ENCODE measurements around the gene GPHA2. TPM values are rescaled to one million over a fixed set of nuclear protein-coding genes. Genes with fewer than 3 reads are reported as not detected.
A peak's percentile ranks its signal among the peaks of the same experiment; 100 is the strongest.

GPHA2 gene
- total and polyA plus RNA-seq, 2 of the 13 experiments (the other 11 are each of a cell fraction or from before 2014, with no cell fraction given), result 13.0 to 19.1 TPM

GRCh38 chr11:64894070-64894811 is 41.5 kb downstream of the GPHA2 start (continued):
- TF ChIP-seq, protein P1, sequence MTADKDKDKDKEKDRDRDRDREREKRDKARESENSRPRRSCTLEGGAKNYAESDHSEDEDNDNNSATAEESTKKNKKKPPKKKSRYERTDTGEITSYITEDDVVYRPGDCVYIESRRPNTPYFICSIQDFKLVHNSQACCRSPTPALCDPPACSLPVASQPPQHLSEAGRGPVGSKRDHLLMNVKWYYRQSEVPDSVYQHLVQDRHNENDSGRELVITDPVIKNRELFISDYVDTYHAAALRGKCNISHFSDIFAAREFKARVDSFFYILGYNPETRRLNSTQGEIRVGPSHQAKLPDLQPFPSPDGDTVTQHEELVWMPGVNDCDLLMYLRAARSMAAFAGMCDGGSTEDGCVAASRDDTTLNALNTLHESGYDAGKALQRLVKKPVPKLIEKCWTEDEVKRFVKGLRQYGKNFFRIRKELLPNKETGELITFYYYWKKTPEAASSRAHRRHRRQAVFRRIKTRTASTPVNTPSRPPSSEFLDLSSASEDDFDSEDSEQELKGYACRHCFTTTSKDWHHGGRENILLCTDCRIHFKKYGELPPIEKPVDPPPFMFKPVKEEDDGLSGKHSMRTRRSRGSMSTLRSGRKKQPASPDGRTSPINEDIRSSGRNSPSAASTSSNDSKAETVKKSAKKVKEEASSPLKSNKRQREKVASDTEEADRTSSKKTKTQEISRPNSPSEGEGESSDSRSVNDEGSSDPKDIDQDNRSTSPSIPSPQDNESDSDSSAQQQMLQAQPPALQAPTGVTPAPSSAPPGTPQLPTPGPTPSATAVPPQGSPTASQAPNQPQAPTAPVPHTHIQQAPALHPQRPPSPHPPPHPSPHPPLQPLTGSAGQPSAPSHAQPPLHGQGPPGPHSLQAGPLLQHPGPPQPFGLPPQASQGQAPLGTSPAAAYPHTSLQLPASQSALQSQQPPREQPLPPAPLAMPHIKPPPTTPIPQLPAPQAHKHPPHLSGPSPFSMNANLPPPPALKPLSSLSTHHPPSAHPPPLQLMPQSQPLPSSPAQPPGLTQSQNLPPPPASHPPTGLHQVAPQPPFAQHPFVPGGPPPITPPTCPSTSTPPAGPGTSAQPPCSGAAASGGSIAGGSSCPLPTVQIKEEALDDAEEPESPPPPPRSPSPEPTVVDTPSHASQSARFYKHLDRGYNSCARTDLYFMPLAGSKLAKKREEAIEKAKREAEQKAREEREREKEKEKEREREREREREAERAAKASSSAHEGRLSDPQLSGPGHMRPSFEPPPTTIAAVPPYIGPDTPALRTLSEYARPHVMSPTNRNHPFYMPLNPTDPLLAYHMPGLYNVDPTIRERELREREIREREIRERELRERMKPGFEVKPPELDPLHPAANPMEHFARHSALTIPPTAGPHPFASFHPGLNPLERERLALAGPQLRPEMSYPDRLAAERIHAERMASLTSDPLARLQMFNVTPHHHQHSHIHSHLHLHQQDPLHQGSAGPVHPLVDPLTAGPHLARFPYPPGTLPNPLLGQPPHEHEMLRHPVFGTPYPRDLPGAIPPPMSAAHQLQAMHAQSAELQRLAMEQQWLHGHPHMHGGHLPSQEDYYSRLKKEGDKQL (CRISPR knock-in tag; IDR thresholded peaks at IDR 0.05; ENCODE audit: low read depth), result 0 out of 2 replicates have a peak, but pooled peaks have one; percentile 54
- TF ChIP-seq ZFP1 (CRISPR knock-in tag; IDR thresholded peaks at IDR 0.05) (peak; percentile 43; the same call in 1 of the 2 replicates), SPEN (CRISPR knock-in tag; IDR thresholded peaks at IDR 0.05; ENCODE audit: low read depth) (peak; percentile 81), GRHL1 (CRISPR knock-in tag; conservative IDR thresholded peaks at IDR 0.05) (no peak), ZNF672 (CRISPR knock-in tag; IDR thresholded peaks at IDR 0.05) (no peak), ZNF704 (CRISPR knock-in tag; IDR thresholded peaks at IDR 0.05; ENCODE audit: borderline replicate concordance) (no peak), MZF1 (CRISPR knock-in tag; IDR thresholded peaks at IDR 0.05; ENCODE audit: borderline replicate concordance) (0 out of 2 replicates have a peak, but pooled peaks have one; percentile 78), ZFP36L1 (CRISPR knock-in tag; IDR thresholded peaks at IDR 0.05) (peak; percentile 94), ZC3H13 (CRISPR knock-in tag; IDR thresholded peaks at IDR 0.05) (peak; percentile 85; the same call in 1 of the 2 replicates), ZFP82 (CRISPR knock-in tag; IDR thresholded peaks at IDR 0.05; ENCODE audit: borderline replicate concordance) (no peak), NR2F6 (IDR thresholded peaks at IDR 0.05) (peak; percentile 98), NR2F6 (CRISPR knock-in tag; IDR thresholded peaks at IDR 0.05) (peak; percentile 100), ZNF33A (CRISPR knock-in tag; IDR thresholded peaks at IDR 0.05; ENCODE audit: borderline replicate concordance) (no peak), MTERF4 (CRISPR knock-in tag; IDR thresholded peaks at IDR 0.05) (no peak), ZNF781 (CRISPR knock-in tag; IDR thresholded peaks at IDR 0.05; ENCODE audit: borderline replicate concordance, not compliant biosample characterization) (peak; percentile 61), ZNF24 (IDR thresholded peaks at IDR 0.05) (no peak), ZSCAN12 (CRISPR knock-in tag; IDR thresholded peaks at IDR 0.05) (no peak), TEAD3 (CRISPR knock-in tag; optimal IDR thresholded peaks at IDR 0.05; ENCODE audit: borderline replicate concordance) (peak; percentile 80), ZNF260 (CRISPR knock-in tag; IDR thresholded peaks at IDR 0.05; ENCODE audit: borderline replicate concordance, low read depth) (no peak)

All from HepG2 (cell line).